Posterior vena cava (tissue), 2 donors: ENCODE data around the gene NSMF. TPM values are rescaled to one million over a fixed set of nuclear protein-coding genes. Genes with fewer than 3 reads are reported as not detected.

Source experiments
- DNase-seq: peaks from one replicate; pipeline ENCODE4 v3.0.0-alpha.2; 2020; ENCODE audit warnings: low spot score
- intact Hi-C, 2 donors: fragments of 100-400 bp; cut with DNase I; formaldehyde crosslinking; loops; one replicate each; pipeline versions ENCODE4 v1.14.1 to v1.14.2; 2022 to 2023
- total RNA-seq, 2 donors: library from RNA; stranded (reverse); fragmentation: NEBNext Ultra II Directional; extraction: Animal tissue kit (Norgen Biotek cat#: 25700); gene quantifications; one replicate each; pipeline ENCODE4 v1.2.1, GENCODE V29; 2021
- donor health status: DM: yes; HTN: yes; CAD: no.
- donor health status: DM: yes; HTN: yes; CAD: no.

NSMF gene
- total RNA-seq, 2 donors from 2014 or later = 47.6 to 55.5 TPM

GRCh38 chr9:137462396-137462985 is 3.4 kb upstream of the NSMF start:
- DNase-seq = peak; percentile 79
- intact Hi-C loops = no loop called here

GRCh38 chr9:137461663-137462395 is 2.7 kb upstream of the NSMF start:
- DNase-seq = peak; percentile 93
- intact Hi-C loops = no loop called here

GRCh38 chr9:137461316-137461662 is 2.2 kb upstream of the NSMF start:
- intact Hi-C loops = no loop called here
- no peak for DNase-seq

GRCh38 chr9:137460363-137461315 is 1.5 kb upstream of the NSMF start:
- peak; percentile 82 for DNase-seq
- intact Hi-C loops = no loop called here

- intact Hi-C loops = no loop called here
- no peak for DNase-seq
Measured at GRCh38 chr9:137459601-137460362, 648 bp upstream of the NSMF start.

- peak; percentile 83 for DNase-seq
- intact Hi-C loops = no loop called here
Measured at GRCh38 chr9:137458194-137459151, 661 bp downstream of the NSMF start.

- peak; percentile 81 for DNase-seq
- intact Hi-C loops = no loop called here
Measured at GRCh38 chr9:137457406-137458193, 1.5 kb downstream of the NSMF start.

- DNase-seq = peak; percentile 69
- intact Hi-C loops = no loop called here
Measured at GRCh38 chr9:137456864-137457405, 2.2 kb downstream of the NSMF start.

- intact Hi-C loops = no loop called here
- DNase-seq = peak; percentile 58
Measured at GRCh38 chr9:137456061-137456863, 2.9 kb downstream of the NSMF start.

- DNase-seq = peak; percentile 72
- intact Hi-C loops = no loop called here
Measured at GRCh38 chr9:137455359-137455991, 3.7 kb downstream of the NSMF start.

- intact Hi-C loops = no loop called here
- peak; percentile 86 for DNase-seq
Measured at GRCh38 chr9:137454597-137455358, 4.4 kb downstream of the NSMF start.

GRCh38 chr9:137454145-137454596 is 5.0 kb downstream of the NSMF start:
- intact Hi-C loops = no loop called here
- peak; percentile 90 for DNase-seq

- peak; percentile 94 for DNase-seq
- intact Hi-C loops = no loop called here
Measured at GRCh38 chr9:137453643-137454081, 5.5 kb downstream of the NSMF start.

GRCh38 chr9:137452761-137453642 is 6.1 kb downstream of the NSMF start:
- DNase-seq = peak; percentile 84
- intact Hi-C loops = no loop called here
